ENCODE data around the gene DHRS4L2.

GRCh38 chr14:24052656-24053547 lies 64.2 kb downstream of the DHRS4L2 start:
- no peak for TF ChIP-seq MAX (IDR thresholded peaks at IDR 0.05; ENCODE audit: low read depth, low read length)
- TF ChIP-seq CTCF (IDR thresholded peaks at IDR 0.05; ENCODE audit: low read depth, low read length) = no peak
- no peak for TF ChIP-seq POLR2A (IDR thresholded peaks at IDR 0.05; ENCODE audit: extremely low read depth, insufficient read length)

Data from NB4 (cell line).